HEK293 (cell line): ENCODE results near the gene POLR2C.
A peak's percentile ranks its signal among the peaks of the same experiment; 100 is the strongest.

Source experiments
- BCL6B ChIP-seq: fragments of 450-650 bp; formaldehyde crosslinking; IDR thresholded peaks from 2 replicates; pipeline ENCODE4 v1.5.1; 2017; ENCODE audit warnings: missing biosample characterization, missing genetic modification characterization
- CTCF ChIP-seq: fragments of 450-650 bp; formaldehyde crosslinking; IDR thresholded peaks from 2 replicates; pipeline ENCODE4 v1.5.1; 2016; ENCODE audit warnings: missing biosample characterization, missing genetic modification characterization
- KLF8 ChIP-seq: fragments of 450-650 bp; formaldehyde crosslinking; IDR thresholded peaks from 2 replicates; pipeline ENCODE4 v1.5.1; 2016; ENCODE audit warnings: missing biosample characterization, missing genetic modification characterization
- MYNN ChIP-seq: fragments of 450-650 bp; formaldehyde crosslinking; IDR thresholded peaks from 2 replicates; pipeline ENCODE4 v1.5.1; 2016; ENCODE audit warnings: missing biosample characterization, missing genetic modification characterization, borderline replicate concordance
- SETDB1 ChIP-seq: IDR thresholded peaks from one replicate; pipeline ENCODE4 v1.6.1; 2017; ENCODE audit warnings: mild to moderate bottlenecking, low read length, moderate library complexity, mixed read lengths; ENCODE audit not compliant: insufficient read length
- SP7 ChIP-seq: fragments of 450-650 bp; formaldehyde crosslinking; IDR thresholded peaks from 2 replicates; pipeline ENCODE4 v1.5.1; 2016; ENCODE audit warnings: missing biosample characterization, missing genetic modification characterization
- ZNF274 ChIP-seq, 2 experiments: fragments of 200-500 bp in 1 of 2; fragments of 450-650 bp in 1 of 2; sonication (Bioruptor generic) in 1 of 2; formaldehyde crosslinking in 1 of 2; IDR thresholded peaks; 2 replicates each; pipeline versions ENCODE4 v1.5.1 to v1.6.1; 2014 to 2016; ENCODE audit warnings: borderline replicate concordance in 1 of 2, inconsistent platforms in 1 of 2, low read length in 1 of 2, missing biosample characterization in 1 of 2, missing genetic modification characterization in 1 of 2
- ZNF311 ChIP-seq: fragments of 450-650 bp; formaldehyde crosslinking; IDR thresholded peaks from 2 replicates; pipeline ENCODE4 v1.5.1; 2017; ENCODE audit warnings: missing biosample characterization, missing genetic modification characterization, borderline replicate concordance
- ZNF510 ChIP-seq: fragments of 450-650 bp; formaldehyde crosslinking; IDR thresholded peaks from 2 replicates; pipeline ENCODE4 v1.5.1; 2018; ENCODE audit warnings: mild to moderate bottlenecking, missing genetic modification characterization, missing biosample characterization; ENCODE audit not compliant: insufficient replicate concordance
- ZNF561 ChIP-seq: fragments of 450-650 bp; IDR thresholded peaks from 2 replicates; pipeline ENCODE4 v1.5.1; 2018; ENCODE audit warnings: missing biosample characterization, missing genetic modification characterization, borderline replicate concordance
- ZNF580 ChIP-seq: fragments of 450-650 bp; formaldehyde crosslinking; IDR thresholded peaks from 2 replicates; pipeline ENCODE4 v1.5.1; 2016; ENCODE audit warnings: missing biosample characterization, missing genetic modification characterization
- ZNF639 ChIP-seq: fragments of 450-650 bp; formaldehyde crosslinking; IDR thresholded peaks from 2 replicates; pipeline ENCODE4 v1.5.1; 2016; ENCODE audit warnings: missing biosample characterization, missing genetic modification characterization
- ZNF660 ChIP-seq: fragments of 450-650 bp; IDR thresholded peaks from 2 replicates; pipeline ENCODE4 v1.5.1; 2018; ENCODE audit warnings: missing biosample characterization, mild to moderate bottlenecking, missing genetic modification characterization
- ZNF792 ChIP-seq: fragments of 450-650 bp; formaldehyde crosslinking; IDR thresholded peaks from 2 replicates; pipeline ENCODE4 v1.5.1; 2016; ENCODE audit warnings: missing biosample characterization, missing genetic modification characterization
- ZSCAN30 ChIP-seq: fragments of 450-650 bp; IDR thresholded peaks from 2 replicates; pipeline ENCODE4 v1.5.1; 2018; ENCODE audit warnings: missing biosample characterization, mild to moderate bottlenecking, missing genetic modification characterization, moderate library complexity

The POLR2C gene

GRCh38 chr16:57519796-57520360 lies 57.4 kb downstream of the POLR2C start (continued):
- TF ChIP-seq BCL6B (no peak), SP7 (0 out of 2 replicates have a peak, but pooled peaks have one; percentile 25), KLF8 (tag by site-specific recombination) (no peak), ZNF311 (tag by site-specific recombination) (no peak), SETDB1 (no peak), ZNF561 (no peak), ZNF639 (no peak), ZSCAN30 (tag by site-specific recombination) (0 out of 2 replicates have a peak, but pooled peaks have one; percentile 28), ZNF274 (IDR thresholded peaks at IDR 0.05; ENCODE audit: low read length) (no peak), ZNF274 (tag by site-specific recombination; IDR thresholded peaks at IDR 0.05; ENCODE audit: borderline replicate concordance) (no peak), ZNF792 (no peak), ZNF580 (tag by site-specific recombination) (no peak), ZNF510 (no peak), CTCF (tag by site-specific recombination) (peak; percentile 85), ZNF660 (tag by site-specific recombination) (no peak), MYNN (tag by site-specific recombination) (no peak)
